K562 (cell line): Measurements from ENCODE around the gene PCBP3. TPM values are rescaled to one million over a fixed set of nuclear protein-coding genes. Genes with fewer than 3 reads are reported as not detected.

Experiments used
- ATAC-seq: fragments of 200-7000 bp; cut with Tn5 transposase; 3 replicates; pipeline ENCODE4 v1.9.1; 2020; ENCODE audit warnings: moderate library complexity
- BruUV-seq: library from RNA; stranded (reverse); fragments of 400-500 nt; replicated peaks from 2 replicates; lab custom pipeline; 2021; lab: Mats Ljungman, UMichigan
- CTCF ChIA-PET: fragments of 300-600 bp; formaldehyde crosslinking; extraction: SDS; loops from one replicate; lab custom pipeline; 2021; ENCODE audit warnings: low intra/inter-chr PET ratio; lab: Yijun Ruan, JAX
- POLR2A ChIA-PET: fragments of 300-600, 350-650 bp; sonication (Branson Sonifier 250); formaldehyde crosslinking; extraction: SDS; loops from one replicate; lab custom pipeline; 2021; ENCODE audit warnings: antibody characterized with exemption, inconsistent platforms; lab: Yijun Ruan, JAX
- DNase-seq, 4 experiments: peaks; one replicate each; pipeline versions ENCODE4 v3.0.0 to v3.0.0-alpha.2; 2011 to 2018; ENCODE audit warnings: low spot score in 3 of 4, mixed read lengths in 3 of 4; ENCODE audit errors: extremely low read depth in 1 of 4
- FAIRE-seq: peaks from 2 replicates; lab custom pipeline; 2011; peaks lifted over from hg19 to GRCh38; lab: Jason Lieb, UNC
- H2AFZ ChIP-seq: 2 replicates; pipeline ENCODE4 v1.6.0; 2011; ENCODE audit warnings: low read depth, low read length, control low read depth, inconsistent platforms
- H3K27ac ChIP-seq: fragments of 200-600 bp; 3 replicates; pipeline ENCODE4 v1.8.0; 2011; ENCODE audit warnings: low read depth, mild to moderate bottlenecking, control low read depth, inconsistent platforms, low read length, moderate library complexity, mixed read lengths; ENCODE audit errors: extremely low read depth
- H3K27me3 ChIP-seq, 2 experiments: fragments of 300-600 bp in 1 of 2; 2 replicates in 1 of 2; 3 replicates in 1 of 2; pipeline versions ENCODE4 v1.6.0 to v1.8.0; 2011; ENCODE audit warnings: inconsistent platforms in 2 of 2, low read length in 2 of 2, mild to moderate bottlenecking in 1 of 2, mixed read lengths in 1 of 2, moderate library complexity in 1 of 2; ENCODE audit not compliant: control insufficient read depth in 2 of 2, insufficient read depth in 2 of 2
- H3K36me3 ChIP-seq: fragments of 300-600 bp; 3 replicates; pipeline ENCODE4 v1.8.0; 2011; ENCODE audit warnings: mild to moderate bottlenecking, low read length, inconsistent platforms; ENCODE audit not compliant: control insufficient read depth, insufficient read depth
- H3K4me1 ChIP-seq, 2 experiments: fragments of 200-600 bp in 1 of 2; replicated peaks in 1 of 2; 2 replicates in 1 of 2; 3 replicates in 1 of 2; pipeline versions ENCODE4 v1.5.1 to v1.8.0; 2011; ENCODE audit warnings: inconsistent platforms in 2 of 2, low read length in 2 of 2, mild to moderate bottlenecking in 1 of 2, mixed read lengths in 1 of 2, moderate library complexity in 1 of 2; ENCODE audit not compliant: control insufficient read depth in 2 of 2, insufficient read depth in 2 of 2
- H3K4me2 ChIP-seq: 2 replicates; pipeline ENCODE4 v1.6.1; 2011; ENCODE audit warnings: low read length, control low read depth, inconsistent platforms, mixed read lengths; ENCODE audit not compliant: insufficient read depth
- H3K4me3 ChIP-seq: fragments of 200-600 bp; sonication (generic), shearing (Covaris generic); 2 replicates; pipeline ENCODE4 v1.5.1; 2016; ENCODE audit warnings: control low read depth, inconsistent platforms
- H3K79me2 ChIP-seq: fragments of 200-600 bp; 3 replicates; pipeline ENCODE4 v1.8.0; 2011; ENCODE audit warnings: low read length, inconsistent platforms; ENCODE audit not compliant: control insufficient read depth, insufficient read depth
- H3K9ac ChIP-seq, 2 experiments: 2 replicates each; pipeline versions ENCODE4 v1.6.0 to v1.6.1; 2011; ENCODE audit warnings: low read depth in 2 of 2, low read length in 2 of 2, control low read depth in 1 of 2, inconsistent platforms in 1 of 2, mild to moderate bottlenecking in 1 of 2, mixed read lengths in 1 of 2; ENCODE audit not compliant: insufficient read depth in 1 of 2
- H3K9me1 ChIP-seq: one replicate; pipeline ENCODE4 v1.6.0; 2011; ENCODE audit warnings: inconsistent platforms, mild to moderate bottlenecking, low read length, moderate library complexity; ENCODE audit not compliant: control insufficient read depth, insufficient read depth
- H3K9me3 ChIP-seq: replicated peaks from 2 replicates; pipeline ENCODE4 v1.5.1; 2011; ENCODE audit warnings: low read depth, low read length, inconsistent platforms; ENCODE audit not compliant: control insufficient read depth, insufficient read depth
- H4K20me1 ChIP-seq: replicated peaks from 2 replicates; pipeline ENCODE4 v1.6.1; 2011; ENCODE audit warnings: low read length, inconsistent platforms, mixed read lengths; ENCODE audit not compliant: control insufficient read depth, insufficient read depth
- E2F6 ChIP-seq, 2 experiments: IDR thresholded peaks; 2 replicates each; pipeline ENCODE4 v1.6.1; 2011; ENCODE audit warnings: borderline replicate concordance in 1 of 2, control low read depth in 1 of 2, low read depth in 1 of 2, low read length in 1 of 2, mild to moderate bottlenecking in 1 of 2, mixed read lengths in 1 of 2, moderate library complexity in 1 of 2; ENCODE audit not compliant: insufficient read depth in 1 of 2, insufficient read length in 1 of 2, poor library complexity in 1 of 2, severe bottlenecking in 1 of 2; ENCODE audit errors: extremely low read depth in 1 of 2
- ZSCAN32 ChIP-seq: fragments of 450-650 bp; formaldehyde crosslinking; IDR thresholded peaks from 2 replicates; pipeline ENCODE4 v1.4.0; 2020; ENCODE audit warnings: mild to moderate bottlenecking, moderate library complexity
- WGBS: fragments of 100-300 bp; shearing (Covaris generic); methylation state at CpG from one replicate; pipeline ENCODE4 v1.1.6; 2016; ENCODE audit warnings: low coverage, mixed read lengths; ENCODE audit not compliant: insufficient coverage; ENCODE audit errors: missing lambda C conversion rate; 5-methylcytosine and 5-hydroxymethylcytosine counted together
- in situ Hi-C: fragments of 300-500 bp; cut with MboI; formaldehyde crosslinking; loops from 4 replicates; pipeline ENCODE4 v1.15.0; 2018; ENCODE audit warnings: inconsistent platforms, mixed read lengths
- intact Hi-C: fragments of 100-400 bp; cut with micrococcal nuclease; formaldehyde crosslinking; loops from 2 replicates; pipeline ENCODE4 v1.14.2; 2022
- polyA plus RNA-seq, 8 experiments: library from polyadenylated mRNA; depleted of rRNA in 4 of 8; stranded (reverse) in 5 of 8; unstranded in 3 of 8; fragments of >200 nt; fragmentation: Nextera tagmentation in 2 of 8; fragmentation: Illumina TruSeq in 1 of 8; extraction: Ambion mirVana in 2 of 8; extraction: Trizol in 1 of 8; gene quantifications; 2 replicates each; pipeline versions ENCODE4 v1.2.1 to v1.2.3, GENCODE V29; 2011 to 2014; ENCODE audit warnings: inconsistent platforms in 1 of 8, missing spikeins in 1 of 8
- total RNA-seq, 7 experiments: library from RNA; depleted of rRNA in 6 of 7; stranded (reverse); fragments of >200 nt in 6 of 7; fragmentation: Illumina TruSeq in 2 of 7; extraction: Trizol in 2 of 7; gene quantifications; 2 replicates each; pipeline versions ENCODE4 v1.2.1 to v1.2.3, GENCODE V29; 2011 to 2021; ENCODE audit warnings: low replicate concordance in 1 of 7

The PCBP3 gene
- total and polyA plus RNA-seq, 9 of the 15 experiments (the other 6 are each of a cell fraction or from before 2014, with no cell fraction given) = 0.18 TPM; not detected in 8

- no peak for DNase-seq
- Histone ChIP-seq H3K79me2 (no peaks in the 10 kb centered on the region), H3K9me1 (no peaks in the 10 kb centered on the region), H3K4me1 (peaks cover 0 to 61% of the 10 kb centered on the region in 2 experiments; a peak in 2 of 5 replicates), H4K20me1 (peaks cover 14% of the 10 kb centered on the region; the same call in 1 of the 2 replicates), H3K9ac (no peak overlapping the region), H2AFZ (no peak overlapping the region), H3K27ac (no peak overlapping the region), H3K4me2 (no peak overlapping the region), H3K4me3 (no peak overlapping the region), H3K36me3 (no peaks in the 10 kb centered on the region), H3K9me3 (no peaks in the 10 kb centered on the region; the same call in 1 of the 2 replicates), H3K27me3 (peaks cover 59 to 84% of the 10 kb centered on the region in 2 experiments)
- TF ChIP-seq ZSCAN32 (CRISPR knock-in tag) (no peak), E2F6 (IDR thresholded peaks at IDR 0.05; ENCODE audit: borderline replicate concordance in 1 of 2, extremely low read depth in 1 of 2, insufficient read depth in 1 of 2, insufficient read length in 1 of 2, low read depth in 1 of 2, low read length in 1 of 2, poor library complexity in 1 of 2, severe bottlenecking in 1 of 2) (peak in 1 of 2 experiments; percentile 70)
- no peak for ATAC-seq
- BruUV-seq = no TSS peak
- no peak for FAIRE-seq
- intact Hi-C loops (no loop called here), in situ Hi-C loops (no loop called here)
- CTCF ChIA-PET = no interaction called here
- POLR2A ChIA-PET = interaction anchor here (0.6 kb wide), 1 partner anchor 16 kb away, joined by 3 read pairs; no protein-coding TSS in a partner anchor
- WGBS = 7% methylated on average over 19 of the region's 30 CpGs
Measured at GRCh38 chr21:45990049-45990711, 346.7 kb downstream of the PCBP3 start.
